ENCODE data around the gene ALDH1A2.

Gene ALDH1A2

GRCh38 chr15:58044551-58044950 is 21.0 kb downstream of the ALDH1A2 start:
- no peak for DNase-seq (ENCODE audit: low read depth)
- TF ChIP-seq CTCF (IDR thresholded peaks at IDR 0.05; ENCODE audit: insufficient read depth, low read depth, low read length, missing control alignments): no peak
- H3K4me3 ChIP-seq (ENCODE audit: low read depth, low read length): no peak overlapping the region

GRCh38 chr15:58043192-58043903 is 22.2 kb downstream of the ALDH1A2 start:
- TF ChIP-seq CTCF (IDR thresholded peaks at IDR 0.05; ENCODE audit: insufficient read depth, low read depth, low read length, missing control alignments): peak; percentile 72
- H3K4me3 ChIP-seq (ENCODE audit: low read depth, low read length): no peak overlapping the region
- peak; percentile 45 for DNase-seq (ENCODE audit: low read depth)

- TF ChIP-seq CTCF (IDR thresholded peaks at IDR 0.05; ENCODE audit: insufficient read depth, low read depth, low read length, missing control alignments): no peak
- no peak overlapping the region for H3K4me3 ChIP-seq (ENCODE audit: low read depth, low read length)
- DNase-seq (ENCODE audit: low read depth): no peak
Measured at GRCh38 chr15:58042006-58042405, 23.5 kb downstream of the ALDH1A2 start.

GRCh38 chr15:58040150-58040549 is 25.4 kb downstream of the ALDH1A2 start:
- DNase-seq (ENCODE audit: low read depth): no peak
- H3K4me3 ChIP-seq (ENCODE audit: low read depth, low read length): no peak overlapping the region
- no peak for TF ChIP-seq CTCF (IDR thresholded peaks at IDR 0.05; ENCODE audit: insufficient read depth, low read depth, low read length, missing control alignments)

GRCh38 chr15:58039079-58040035 is 26.2 kb downstream of the ALDH1A2 start:
- H3K4me3 ChIP-seq (ENCODE audit: low read depth, low read length): no peak overlapping the region
- TF ChIP-seq CTCF (IDR thresholded peaks at IDR 0.05; ENCODE audit: insufficient read depth, low read depth, low read length, missing control alignments): no peak
- DNase-seq (ENCODE audit: low read depth): no peak

- no peak for DNase-seq (ENCODE audit: low read depth)
Measured at GRCh38 chr15:58038426-58039078, 27.0 kb downstream of the ALDH1A2 start.

More at GRCh38 chr15:58038426-58039078, 27.0 kb downstream of the ALDH1A2 start:
- TF ChIP-seq CTCF (IDR thresholded peaks at IDR 0.05; ENCODE audit: insufficient read depth, low read depth, low read length, missing control alignments): no peak
- no peak overlapping the region for H3K4me3 ChIP-seq (ENCODE audit: low read depth, low read length)

Measured in GM12865 (cell line).